H9 (cell line): ENCODE results near the gene RAB30. TPM values are rescaled to one million over a fixed set of nuclear protein-coding genes. Genes with fewer than 3 reads are reported as not detected.

ENCODE experiments used
- DNase-seq: peaks from one replicate; pipeline ENCODE4 v3.0.0-alpha.2; 2017
- H2AFZ ChIP-seq: one replicate; pipeline ENCODE4 v1.6.1; 2013; ENCODE audit warnings: mild to moderate bottlenecking, low read length, control low read depth, moderate library complexity
- H2AK5ac ChIP-seq: 2 replicates; pipeline ENCODE4 v1.6.1; 2013; ENCODE audit warnings: low read length, control low read depth, mixed read lengths; ENCODE audit not compliant: insufficient read length
- H2BK120ac ChIP-seq: one replicate; pipeline ENCODE4 v1.6.1; 2013; ENCODE audit warnings: low read depth, mild to moderate bottlenecking, low read length, control low read depth, inconsistent platforms; ENCODE audit not compliant: poor library complexity, severe bottlenecking
- H2BK12ac ChIP-seq: 2 replicates; pipeline ENCODE4 v1.6.1; 2013; ENCODE audit warnings: low read length, control low read depth, mixed read lengths, low read depth; ENCODE audit not compliant: insufficient read length
- H2BK15ac ChIP-seq: 2 replicates; pipeline ENCODE4 v1.6.1; 2013; ENCODE audit warnings: low read depth, low read length, control low read depth
- H2BK20ac ChIP-seq: one replicate; pipeline ENCODE4 v1.6.1; 2013; ENCODE audit warnings: low read depth, mild to moderate bottlenecking, low read length, control low read depth, inconsistent platforms; ENCODE audit not compliant: poor library complexity, severe bottlenecking
- H2BK5ac ChIP-seq: 2 replicates; pipeline ENCODE4 v1.6.1; 2013; ENCODE audit warnings: low read length, control low read depth, mixed read lengths; ENCODE audit not compliant: insufficient read length
- H3K14ac ChIP-seq: 2 replicates; pipeline ENCODE4 v1.6.1; 2013; ENCODE audit warnings: low read length, control low read depth; ENCODE audit not compliant: insufficient read depth
- H3K18ac ChIP-seq: 2 replicates; pipeline ENCODE4 v1.6.1; 2013; ENCODE audit warnings: low read depth, mild to moderate bottlenecking, mixed read lengths, low read length, control low read depth; ENCODE audit not compliant: insufficient read length
- H3K23ac ChIP-seq: 2 replicates; pipeline ENCODE4 v1.6.1; 2013; ENCODE audit warnings: low read length, control low read depth, mixed read lengths, low read depth; ENCODE audit not compliant: insufficient read length
- H3K23me2 ChIP-seq: 2 replicates; pipeline ENCODE4 v1.6.1; 2013; ENCODE audit warnings: low read depth, mild to moderate bottlenecking, mixed read lengths, low read length, control low read depth; ENCODE audit not compliant: insufficient read length, poor library complexity, severe bottlenecking
- H3K27ac ChIP-seq: 2 replicates; pipeline ENCODE4 v1.5.1; 2013; ENCODE audit warnings: low read length, control low read depth, mixed read lengths, low read depth; ENCODE audit not compliant: insufficient read length
- H3K27me3 ChIP-seq: 2 replicates; pipeline ENCODE4 v1.6.1; 2013; ENCODE audit warnings: low read length, control low read depth, inconsistent platforms; ENCODE audit not compliant: insufficient read depth
- H3K4ac ChIP-seq: 2 replicates; pipeline ENCODE4 v1.6.1; 2013; ENCODE audit warnings: low read depth, mild to moderate bottlenecking, control low read depth, inconsistent platforms, low read length, moderate library complexity
- H3K4me1 ChIP-seq: 2 replicates; pipeline ENCODE4 v1.6.1; 2013; ENCODE audit warnings: low read length, control low read depth, inconsistent platforms; ENCODE audit not compliant: insufficient read depth
- H3K4me2 ChIP-seq: 2 replicates; pipeline ENCODE4 v1.6.1; 2013; ENCODE audit warnings: low read length, control low read depth, mixed read lengths; ENCODE audit not compliant: insufficient read length, insufficient read depth
- H3K56ac ChIP-seq: 2 replicates; pipeline ENCODE4 v1.6.1; 2013; ENCODE audit warnings: low read depth, mild to moderate bottlenecking, mixed read lengths, low read length, control low read depth; ENCODE audit not compliant: insufficient read length
- H3K79me1 ChIP-seq: 2 replicates; pipeline ENCODE4 v1.6.1; 2013; ENCODE audit warnings: low read depth, mild to moderate bottlenecking, moderate library complexity, low read length, control low read depth, inconsistent platforms; ENCODE audit not compliant: insufficient read depth, poor library complexity, severe bottlenecking
- H3K79me2 ChIP-seq: 2 replicates; pipeline ENCODE4 v1.6.1; 2013; ENCODE audit warnings: low read length, control low read depth, inconsistent platforms; ENCODE audit not compliant: insufficient read depth
- H3K9ac ChIP-seq: 2 replicates; pipeline ENCODE4 v1.6.1; 2013; ENCODE audit warnings: low read length, control low read depth, mixed read lengths; ENCODE audit not compliant: insufficient read length; ENCODE audit errors: extremely low read depth
- H3K9me3 ChIP-seq: one replicate; pipeline ENCODE4 v1.6.1; 2013; ENCODE audit warnings: low read depth, low read length, inconsistent platforms; ENCODE audit not compliant: control insufficient read depth
- H3T11ph ChIP-seq: one replicate; pipeline ENCODE4 v1.6.1; 2013; ENCODE audit warnings: mild to moderate bottlenecking, low read length, control low read depth, inconsistent platforms
- H4K20me1 ChIP-seq: one replicate; pipeline ENCODE4 v1.6.1; 2013; ENCODE audit not compliant: control insufficient read depth, insufficient read length, insufficient read depth
- H4K5ac ChIP-seq: 2 replicates; pipeline ENCODE4 v1.6.1; 2013; ENCODE audit warnings: low read depth, mild to moderate bottlenecking, mixed read lengths, low read length, control low read depth; ENCODE audit not compliant: insufficient read length
- H4K8ac ChIP-seq: replicated peaks from 2 replicates; pipeline ENCODE4 v1.6.1; 2013; ENCODE audit warnings: low read length, control low read depth, mixed read lengths, low read depth; ENCODE audit not compliant: insufficient read length
- H4K91ac ChIP-seq: 2 replicates; pipeline ENCODE4 v1.6.1; 2013; ENCODE audit warnings: low read depth, mild to moderate bottlenecking, moderate library complexity, mixed read lengths, low read length, control low read depth; ENCODE audit not compliant: insufficient read length
- H3K27ac Mint-ChIP-seq, 3 experiments: 2 replicates in 2 of 3; 3 replicates in 1 of 3; pipeline ENCODE4 v1.8.0; 2020 to 2021; ENCODE audit warnings: mixed read lengths in 3 of 3, mild to moderate bottlenecking in 1 of 3, moderate library complexity in 1 of 3
- H3K27me3 Mint-ChIP-seq: 2 replicates; pipeline ENCODE4 v1.8.0; 2021; ENCODE audit warnings: low read depth, mild to moderate bottlenecking, moderate library complexity, mixed read lengths
- H3K36me3 Mint-ChIP-seq, 3 experiments: 2 replicates in 2 of 3; 3 replicates in 1 of 3; pipeline ENCODE4 v1.8.0; 2020 to 2021; ENCODE audit warnings: low read depth in 3 of 3, mixed read lengths in 3 of 3; ENCODE audit not compliant: insufficient read depth in 1 of 3
- H3K4me1 Mint-ChIP-seq, 2 experiments: 2 replicates each; pipeline ENCODE4 v1.8.0; 2020; ENCODE audit warnings: mixed read lengths in 2 of 2
- H3K4me3 Mint-ChIP-seq, 2 experiments: 2 replicates in 1 of 2; 3 replicates in 1 of 2; pipeline ENCODE4 v1.8.0; 2020 to 2021; ENCODE audit warnings: mild to moderate bottlenecking in 2 of 2, mixed read lengths in 2 of 2, moderate library complexity in 1 of 2
- H3K9me3 Mint-ChIP-seq, 2 experiments: 2 replicates in 1 of 2; 3 replicates in 1 of 2; pipeline ENCODE4 v1.8.0; 2020; ENCODE audit warnings: mild to moderate bottlenecking in 2 of 2, mixed read lengths in 2 of 2, moderate library complexity in 1 of 2
- WGBS: extraction: QIAGEN DNeasy Blood & Tissue Kit; methylation state at CpG from one replicate; pipeline ENCODE4 v1.1.7; 2013; ENCODE audit warnings: missing lambda C conversion rate, low lambda C conversion rate, mixed read lengths; ENCODE audit not compliant: insufficient read length; ENCODE audit errors: extremely low coverage; 5-methylcytosine and 5-hydroxymethylcytosine counted together
- total RNA-seq: library from RNA; stranded (reverse); gene quantifications from 2 replicates; pipeline ENCODE4 v1.2.1, GENCODE V29; 2021
- TF ChIP-seq, protein P1 (sequence below): fragments of 200-600 bp; sonication (generic); conservative IDR thresholded peaks from 3 replicates; pipeline ENCODE4 v1.8.0; 2021; ENCODE audit warnings: antibody characterized with exemption, mild to moderate bottlenecking

RAB30 gene
- total RNA-seq, 1 experiment from 2014 or later: 4.8 TPM

DNA sequence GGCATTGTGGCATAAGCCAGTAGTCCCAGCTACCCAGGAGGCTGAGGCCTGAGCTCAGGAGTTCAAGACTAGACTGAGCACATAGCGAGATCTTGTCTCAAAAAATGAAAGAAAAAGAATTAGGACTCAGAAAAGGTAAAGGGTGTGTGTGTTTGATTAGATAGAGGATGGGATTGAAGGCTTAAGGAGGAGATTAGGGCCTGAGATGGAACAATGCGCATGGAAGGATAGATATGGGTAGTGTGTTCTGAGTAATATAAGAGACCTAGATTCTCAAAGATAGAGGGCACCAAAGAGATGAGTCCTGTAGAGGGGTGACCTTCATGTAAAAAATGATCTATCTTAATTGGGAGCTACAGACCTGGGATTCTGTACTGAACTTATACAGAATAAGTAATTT, 17.3 kb upstream of the RAB30 start:
- Histone ChIP-seq H2BK120ac (no peak overlapping the region), H2BK20ac (no peak overlapping the region), H2AK5ac (no peak overlapping the region), H2BK15ac (no peak overlapping the region), H3T11ph (no peak overlapping the region), H3K14ac (no peak overlapping the region), H4K8ac (no peak overlapping the region), H3K9me3 (no peaks in the 10 kb centered on the region), H4K20me1 (no peaks in the 10 kb centered on the region), H2BK5ac (no peak overlapping the region), H3K79me2 (no peaks in the 10 kb centered on the region), H4K5ac (no peak overlapping the region), H3K27ac (no peak overlapping the region), H3K23me2 (no peaks in the 10 kb centered on the region), H3K4me1 (no peaks in the 10 kb centered on the region), H3K4me2 (no peak overlapping the region), H2AFZ (no peak overlapping the region), H3K18ac (no peak overlapping the region), H3K4ac (no peak overlapping the region), H3K27me3 (no peaks in the 10 kb centered on the region), H3K9ac (no peak overlapping the region), H2BK12ac (no peak overlapping the region), H3K23ac (no peak overlapping the region), H3K56ac (no peak overlapping the region), H4K91ac (no peak overlapping the region), H3K79me1 (no peaks in the 10 kb centered on the region)
- Mint-ChIP-seq H3K36me3 (no peaks in the 10 kb centered on the region), H3K27me3 (peaks cover 2% of the 10 kb centered on the region; the same call in 1 of the 2 replicates), H3K4me1 (peaks cover 0 to 3% of the 10 kb centered on the region in 2 experiments; a peak in 1 of 4 replicates), H3K9me3 (no peaks in the 10 kb centered on the region), H3K27ac (peak overlapping the region in 1 of 3 experiments; percentile 20; a peak in 2 of 7 replicates), H3K4me3 (no peak overlapping the region)
- DNase-seq: no peak
- TF ChIP-seq, protein P1, sequence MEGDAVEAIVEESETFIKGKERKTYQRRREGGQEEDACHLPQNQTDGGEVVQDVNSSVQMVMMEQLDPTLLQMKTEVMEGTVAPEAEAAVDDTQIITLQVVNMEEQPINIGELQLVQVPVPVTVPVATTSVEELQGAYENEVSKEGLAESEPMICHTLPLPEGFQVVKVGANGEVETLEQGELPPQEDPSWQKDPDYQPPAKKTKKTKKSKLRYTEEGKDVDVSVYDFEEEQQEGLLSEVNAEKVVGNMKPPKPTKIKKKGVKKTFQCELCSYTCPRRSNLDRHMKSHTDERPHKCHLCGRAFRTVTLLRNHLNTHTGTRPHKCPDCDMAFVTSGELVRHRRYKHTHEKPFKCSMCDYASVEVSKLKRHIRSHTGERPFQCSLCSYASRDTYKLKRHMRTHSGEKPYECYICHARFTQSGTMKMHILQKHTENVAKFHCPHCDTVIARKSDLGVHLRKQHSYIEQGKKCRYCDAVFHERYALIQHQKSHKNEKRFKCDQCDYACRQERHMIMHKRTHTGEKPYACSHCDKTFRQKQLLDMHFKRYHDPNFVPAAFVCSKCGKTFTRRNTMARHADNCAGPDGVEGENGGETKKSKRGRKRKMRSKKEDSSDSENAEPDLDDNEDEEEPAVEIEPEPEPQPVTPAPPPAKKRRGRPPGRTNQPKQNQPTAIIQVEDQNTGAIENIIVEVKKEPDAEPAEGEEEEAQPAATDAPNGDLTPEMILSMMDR: no peak; the same call in 1 of the 3 replicates
- WGBS: no CpG with 5 or more reads among the region's 2 CpGs
